Mammary epithelial cell (primary cell): ENCODE results near the gene PHF12.

ENCODE experiments used
- EZH2 ChIP-seq: IDR thresholded peaks from 2 replicates; pipeline ENCODE4 v1.6.1; 2012; ENCODE audit warnings: low read length, inconsistent platforms, borderline replicate concordance
- TF ChIP-seq, protein P1 (sequence below), 2 donors: IDR thresholded peaks in 1 of 2; conservative IDR thresholded peaks in 1 of 2; 2 replicates each; pipeline ENCODE4 v1.5.1; 2011 to 2012; ENCODE audit warnings: inconsistent platforms in 2 of 2, low read length in 2 of 2, mild to moderate bottlenecking in 2 of 2, control low read depth in 1 of 2, low read depth in 1 of 2; ENCODE audit not compliant: insufficient read depth in 1 of 2; ENCODE audit errors: extremely low read depth in 1 of 2

DNA sequence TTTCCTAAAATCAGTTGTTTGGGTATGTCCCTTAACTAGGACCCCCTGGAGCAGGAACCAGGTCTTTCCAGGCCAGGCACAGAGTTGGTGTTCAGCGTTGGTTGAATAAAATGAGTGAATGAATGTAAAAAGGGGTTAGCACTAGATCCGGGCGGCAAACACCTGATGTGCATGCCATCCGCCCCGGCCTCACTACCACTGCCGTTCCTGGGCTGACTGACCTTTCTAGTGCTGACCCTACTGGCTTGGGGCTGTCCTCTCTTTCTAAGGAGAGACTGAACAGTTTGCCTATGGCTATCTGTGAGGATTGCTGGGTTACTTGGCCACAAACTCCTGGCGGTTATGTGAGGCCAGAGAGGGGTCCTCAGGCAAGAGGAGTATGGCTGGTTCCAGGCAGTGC, 10.1 kb upstream of the PHF12 start:
- TF ChIP-seq, protein P1, sequence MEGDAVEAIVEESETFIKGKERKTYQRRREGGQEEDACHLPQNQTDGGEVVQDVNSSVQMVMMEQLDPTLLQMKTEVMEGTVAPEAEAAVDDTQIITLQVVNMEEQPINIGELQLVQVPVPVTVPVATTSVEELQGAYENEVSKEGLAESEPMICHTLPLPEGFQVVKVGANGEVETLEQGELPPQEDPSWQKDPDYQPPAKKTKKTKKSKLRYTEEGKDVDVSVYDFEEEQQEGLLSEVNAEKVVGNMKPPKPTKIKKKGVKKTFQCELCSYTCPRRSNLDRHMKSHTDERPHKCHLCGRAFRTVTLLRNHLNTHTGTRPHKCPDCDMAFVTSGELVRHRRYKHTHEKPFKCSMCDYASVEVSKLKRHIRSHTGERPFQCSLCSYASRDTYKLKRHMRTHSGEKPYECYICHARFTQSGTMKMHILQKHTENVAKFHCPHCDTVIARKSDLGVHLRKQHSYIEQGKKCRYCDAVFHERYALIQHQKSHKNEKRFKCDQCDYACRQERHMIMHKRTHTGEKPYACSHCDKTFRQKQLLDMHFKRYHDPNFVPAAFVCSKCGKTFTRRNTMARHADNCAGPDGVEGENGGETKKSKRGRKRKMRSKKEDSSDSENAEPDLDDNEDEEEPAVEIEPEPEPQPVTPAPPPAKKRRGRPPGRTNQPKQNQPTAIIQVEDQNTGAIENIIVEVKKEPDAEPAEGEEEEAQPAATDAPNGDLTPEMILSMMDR (conservative IDR thresholded peaks at IDR 0.05 in 1 of 2, IDR thresholded peaks at IDR 0.05 in 1 of 2; ENCODE audit: extremely low read depth in 1 of 2, insufficient read depth in 1 of 2, low read depth in 1 of 2, low read length in 2 of 2): no peak
- no peak for TF ChIP-seq EZH2
